ENCODE data around the gene LAD1.

LAD1 gene

DNA sequence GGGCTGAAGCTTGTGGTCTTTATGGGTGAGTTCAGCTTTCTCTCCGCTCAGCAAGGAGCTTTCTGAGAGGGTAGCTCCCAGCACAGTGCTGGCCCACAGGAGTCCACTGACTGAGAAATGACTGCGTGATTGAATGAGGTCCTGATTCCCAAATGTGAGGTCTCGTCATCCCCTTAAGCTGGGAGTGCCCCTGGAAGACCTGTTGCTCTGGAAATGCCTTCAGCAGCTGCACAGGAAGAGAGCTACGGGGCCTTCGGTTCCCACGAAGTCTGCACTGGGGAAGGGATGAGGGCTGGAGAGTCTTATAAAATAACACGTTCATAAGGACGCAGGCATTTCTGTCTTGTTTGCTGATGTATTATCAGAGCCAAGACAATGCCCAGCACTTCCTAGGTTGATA is 35.7 kb downstream of the LAD1 start:
- no peak for DNase-seq (ENCODE audit: low spot score)

- DNase-seq (ENCODE audit: low spot score) = no peak
Measured at GRCh38 chr1:201362906-201363305, 36.2 kb downstream of the LAD1 start.

- no peak for DNase-seq (ENCODE audit: low spot score)
Measured at GRCh38 chr1:201361652-201362504, 37.2 kb downstream of the LAD1 start.

DNA sequence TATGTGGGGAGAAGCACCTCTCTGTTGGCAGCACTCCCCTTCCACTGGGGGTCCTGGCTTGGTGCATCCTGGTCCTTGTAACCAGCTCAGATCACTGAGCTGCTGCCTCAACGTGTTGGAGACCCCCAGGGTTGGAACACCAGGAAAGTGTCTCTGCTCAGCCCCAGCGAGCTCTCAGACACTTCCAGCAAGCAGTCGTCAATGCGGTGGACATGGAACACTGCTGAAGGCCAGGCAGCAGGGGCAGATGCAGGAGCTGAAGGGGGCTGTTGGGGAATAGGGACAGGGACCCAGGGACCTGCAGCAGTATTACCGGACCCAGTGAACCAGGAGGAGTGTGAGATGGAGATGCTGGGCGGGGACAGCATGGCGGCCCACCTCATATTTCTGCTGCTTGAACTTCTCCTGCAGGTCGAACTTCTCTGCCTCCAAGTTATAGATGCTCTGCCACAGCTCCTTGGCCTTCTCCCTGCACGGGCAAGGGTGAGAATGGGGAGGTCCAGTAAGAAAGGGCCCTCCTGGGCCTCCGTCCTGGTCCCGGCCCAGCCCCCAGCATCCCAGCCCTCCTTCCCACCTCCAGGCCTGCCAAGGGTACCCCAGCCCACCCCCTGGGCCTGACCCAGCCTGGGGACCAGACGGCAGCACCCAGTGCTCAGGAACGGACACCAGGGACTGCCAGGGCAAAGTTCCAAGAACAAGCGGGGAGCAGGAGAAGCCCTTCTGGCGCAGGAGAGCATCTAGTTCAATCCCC is 38.0 kb downstream of the LAD1 start:
- DNase-seq (ENCODE audit: low spot score) = no peak

GRCh38 chr1:201360486-201360885 is 38.6 kb downstream of the LAD1 start:
- DNase-seq (ENCODE audit: low spot score) = no peak

GRCh38 chr1:201359873-201360210 is 39.3 kb downstream of the LAD1 start:
- DNase-seq (ENCODE audit: low spot score) = no peak

GRCh38 chr1:201359031-201359872 is 39.9 kb downstream of the LAD1 start:
- DNase-seq (ENCODE audit: low spot score) = no peak

DNA sequence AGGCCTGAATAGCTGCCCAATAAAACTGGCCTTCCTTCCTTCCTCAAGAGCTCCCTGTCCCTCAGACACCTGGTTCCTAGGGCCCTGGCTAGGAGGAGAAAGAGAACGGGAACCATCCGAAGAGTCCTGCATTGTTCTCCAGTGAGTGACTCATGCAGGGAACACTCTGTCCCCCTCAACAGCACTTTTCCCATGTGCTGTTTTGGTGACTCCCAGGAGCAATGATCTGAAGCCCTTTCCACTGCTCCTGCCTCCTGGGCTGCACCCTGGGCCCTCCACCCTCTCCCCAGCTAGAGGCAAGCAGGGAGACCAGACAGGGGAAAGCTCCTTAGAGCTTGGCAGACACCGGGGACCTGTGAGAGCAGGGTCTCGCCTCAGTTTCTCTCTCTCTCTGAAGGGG is 40.5 kb downstream of the LAD1 start:
- DNase-seq (ENCODE audit: low spot score) = no peak

- DNase-seq (ENCODE audit: low spot score) = no peak
Measured at GRCh38 chr1:201357636-201358348, 41.3 kb downstream of the LAD1 start.

DNA sequence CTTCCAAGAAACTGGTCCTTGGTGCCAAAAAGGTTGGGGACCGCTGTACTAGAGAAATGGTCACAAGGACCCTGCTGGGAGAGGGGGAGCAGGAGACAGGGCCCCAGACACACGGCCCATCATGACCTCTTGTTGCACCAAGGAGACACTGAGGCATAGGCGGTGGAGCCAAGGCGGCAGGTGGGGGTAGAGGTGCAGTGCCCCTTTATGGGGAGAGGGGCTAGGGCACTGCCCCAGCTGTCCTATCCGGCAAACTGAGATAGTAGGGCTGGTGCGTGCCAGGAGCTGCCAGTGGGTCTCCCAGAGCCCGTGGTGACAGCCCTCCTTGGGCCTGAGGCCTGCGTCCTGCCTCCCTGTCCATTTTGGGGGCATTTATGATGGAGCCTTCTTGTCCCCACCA is 41.9 kb downstream of the LAD1 start:
- no peak for DNase-seq (ENCODE audit: low spot score)

DNA sequence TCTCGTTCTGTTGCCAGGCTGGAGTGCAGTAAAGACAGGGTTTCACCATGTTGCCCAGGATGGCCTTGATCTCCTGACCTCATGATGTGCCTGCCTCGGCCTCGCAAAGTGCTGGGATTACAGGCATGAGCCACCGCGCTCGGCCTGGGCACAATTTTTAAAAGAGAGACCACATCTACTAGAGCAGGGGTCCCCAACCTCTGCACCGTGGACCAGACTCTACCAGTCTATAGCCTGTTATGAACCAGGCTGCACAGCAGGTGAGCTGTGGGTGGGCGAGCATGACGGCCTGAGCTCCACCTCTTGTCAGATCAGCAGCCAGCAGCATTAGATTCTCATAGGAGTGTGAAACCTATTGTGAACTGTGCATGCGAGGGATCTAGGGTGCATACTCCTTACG is 42.4 kb downstream of the LAD1 start:
- DNase-seq (ENCODE audit: low spot score) = no peak

GRCh38 chr1:201356236-201356635 is 42.9 kb downstream of the LAD1 start:
- DNase-seq (ENCODE audit: low spot score) = no peak

GRCh38 chr1:201355471-201355870 is 43.7 kb downstream of the LAD1 start:
- no peak for DNase-seq (ENCODE audit: low spot score)

DNA sequence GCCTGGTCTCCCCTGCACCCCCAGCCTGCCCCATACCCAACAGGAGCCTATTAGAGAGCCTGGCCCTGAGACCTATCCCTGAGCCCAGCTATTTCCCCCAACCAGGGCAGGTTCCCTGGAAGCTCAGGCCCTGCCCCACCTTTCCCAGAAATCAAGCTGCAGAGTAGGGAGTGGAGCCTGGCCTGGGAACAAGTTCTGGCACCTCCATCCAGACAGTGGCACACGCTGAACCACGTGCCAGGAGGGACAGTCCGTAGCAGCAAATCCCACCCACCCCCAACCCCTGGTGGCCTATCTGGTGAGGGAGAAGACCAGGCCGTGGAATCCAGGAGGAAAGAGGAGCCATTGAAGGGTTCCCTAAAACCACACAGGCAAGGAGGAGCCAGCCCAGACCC is 44.2 kb downstream of the LAD1 start:
- no peak for DNase-seq (ENCODE audit: low spot score)

- DNase-seq (ENCODE audit: low spot score) = no peak
Measured at GRCh38 chr1:201354151-201354900, 44.8 kb downstream of the LAD1 start.

DNA sequence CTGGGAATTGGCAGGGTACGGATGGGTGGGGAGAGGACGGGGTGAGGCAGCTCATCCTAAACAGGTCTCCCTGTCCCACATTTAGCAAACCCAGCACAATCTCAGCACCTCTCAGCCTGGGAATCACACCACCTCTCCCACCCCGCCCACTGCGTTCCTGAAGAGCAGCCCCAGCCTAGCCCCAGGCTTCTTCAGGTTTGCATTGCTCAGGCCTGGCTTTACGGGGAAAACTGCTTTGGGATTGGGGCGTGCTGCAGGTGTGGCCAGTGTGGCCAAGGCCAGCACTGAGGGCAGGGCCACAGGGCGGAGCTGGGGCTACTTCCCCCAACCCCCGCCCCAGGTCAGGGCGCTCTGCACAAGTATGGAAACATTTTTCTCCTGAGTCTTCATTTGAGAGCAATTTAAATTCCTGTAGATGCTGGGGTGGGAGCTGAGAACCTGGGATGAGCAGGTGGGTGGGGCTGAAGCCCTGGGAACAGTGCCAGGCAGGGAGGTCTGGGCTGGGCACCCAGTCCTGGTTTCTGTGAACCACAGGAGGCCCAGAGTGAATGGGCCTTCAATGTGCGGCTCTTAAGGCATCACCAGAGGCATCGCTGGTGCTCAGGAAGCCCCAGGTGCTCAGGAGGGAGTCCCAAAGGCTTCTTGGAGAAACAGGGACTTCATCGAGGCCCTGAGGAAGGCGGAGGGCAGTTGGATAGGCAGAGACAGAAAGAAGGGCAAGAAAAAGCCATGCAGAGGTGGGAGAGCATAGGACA is 45.8 kb downstream of the LAD1 start:
- no peak for DNase-seq (ENCODE audit: low spot score)

DNA sequence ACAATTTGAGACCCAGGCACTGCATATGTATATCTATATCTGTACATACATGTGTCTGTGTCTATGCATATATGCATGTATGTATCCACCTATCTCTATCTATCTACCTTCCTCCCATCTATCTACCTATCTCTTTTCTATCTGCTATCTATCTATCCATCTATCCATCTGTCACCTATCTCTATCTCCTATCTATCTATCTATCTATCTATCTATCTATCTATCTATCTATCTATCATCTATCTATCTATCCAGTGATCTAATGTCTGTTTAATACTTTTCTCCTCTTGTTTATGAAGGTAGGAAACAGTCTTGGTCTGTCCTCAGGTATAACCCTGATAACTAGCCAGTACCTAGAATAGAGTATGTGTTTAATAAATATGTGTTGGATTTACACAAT is 47.5 kb downstream of the LAD1 start:
- no peak for DNase-seq (ENCODE audit: low spot score)

- DNase-seq (ENCODE audit: low spot score) = no peak
Measured at GRCh38 chr1:201350884-201351283, 48.2 kb downstream of the LAD1 start.

GRCh38 chr1:201350361-201350725 is 48.8 kb downstream of the LAD1 start:
- no peak for DNase-seq (ENCODE audit: low spot score)

GRCh38 chr1:201349092-201349491 is 50.0 kb downstream of the LAD1 start:
- no peak for DNase-seq (ENCODE audit: low spot score)

- DNase-seq (ENCODE audit: low spot score) = no peak
Measured at GRCh38 chr1:201348211-201348566, 50.9 kb downstream of the LAD1 start.

Measured in CD4-positive, alpha-beta T cell treated with Interleukin-6 at 100 ng/mL for 8 hours (primary cell).